NCI-H1694 treated with DMSO at 0.1 percent for 48 hours (cell line): Measurements from ENCODE around the gene INO80E.
"Not testable (repeated sequence)": the region's sequence is repeated elsewhere in the genome, so short reads cannot be mapped to it uniquely, and the experiment has no call there.

Experiments used
- DNase-seq: peaks from one replicate; lab custom pipeline; 2025; lab: John Stamatoyannopoulos, UW

Gene INO80E

GRCh38 chr16:30032083-30032819 lies 36.2 kb downstream of the INO80E start:
- peak; percentile 70 for DNase-seq

- no peak for DNase-seq
These were observed 37.2 kb downstream of the INO80E start for GRCh38 chr16:30033270-30033669.

GRCh38 chr16:30040221-30040620 lies 44.2 kb downstream of the INO80E start:
- no peak for DNase-seq

DNA sequence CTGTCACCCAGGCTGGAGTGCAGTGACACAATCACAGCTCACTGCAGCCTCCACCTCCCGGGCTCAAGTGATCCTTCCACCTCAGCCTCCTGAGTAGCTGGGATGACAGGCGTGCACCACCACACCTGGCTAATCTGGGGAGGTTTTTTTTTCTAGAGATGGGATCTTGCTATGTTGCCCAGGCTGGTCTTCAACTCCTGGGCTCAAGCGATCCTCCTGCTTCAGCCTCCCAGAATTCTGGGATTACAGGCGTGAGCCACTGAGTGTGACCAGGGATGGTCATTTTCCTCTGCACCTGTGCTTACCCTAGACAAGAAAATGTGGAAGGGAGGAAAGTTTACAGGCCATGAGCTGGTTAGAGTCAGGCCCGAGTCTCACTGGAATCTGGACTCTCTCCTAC lies 44.6 kb downstream of the INO80E start:
- DNase-seq, result not testable (repeated sequence)

DNA sequence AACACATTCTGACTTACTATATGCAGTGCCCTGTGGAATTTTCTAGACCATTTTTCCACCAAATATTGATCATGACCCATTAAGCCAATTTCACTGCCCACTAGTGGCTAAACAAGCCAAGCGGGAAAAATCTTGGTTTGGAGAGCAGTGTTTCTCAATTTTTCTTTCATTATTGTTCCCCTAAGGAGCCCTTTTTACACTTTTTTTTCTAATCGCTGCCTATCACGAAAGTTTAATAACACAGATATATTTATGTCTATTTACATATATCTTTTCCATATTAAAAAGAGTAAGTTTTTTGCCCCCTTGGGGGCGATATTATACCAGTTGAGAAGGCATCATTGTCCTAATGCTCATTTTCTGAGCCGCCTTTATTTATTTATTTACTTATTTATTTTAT lies 45.8 kb downstream of the INO80E start:
- peak; percentile 10 for DNase-seq

DNA sequence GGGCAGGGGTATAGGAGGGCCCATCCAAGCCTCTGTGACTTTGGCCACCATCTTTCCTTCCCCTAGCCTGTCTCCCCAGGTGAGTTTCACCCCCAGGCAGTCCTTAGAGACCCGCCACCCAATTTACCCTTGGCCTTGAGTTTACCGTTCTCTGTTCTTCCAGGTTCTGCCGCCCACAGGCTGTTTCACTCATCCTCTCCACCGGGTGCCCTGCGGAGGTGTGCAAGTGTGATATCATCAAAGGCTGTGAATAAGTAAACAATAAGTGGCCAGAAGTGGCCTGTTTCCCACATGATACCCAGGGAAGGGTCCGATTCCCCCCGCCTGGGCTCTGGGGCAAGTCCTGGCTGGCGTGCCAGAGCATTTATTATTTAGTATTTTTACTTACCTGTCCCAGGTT lies 50.1 kb downstream of the INO80E start:
- no peak for DNase-seq

DNA sequence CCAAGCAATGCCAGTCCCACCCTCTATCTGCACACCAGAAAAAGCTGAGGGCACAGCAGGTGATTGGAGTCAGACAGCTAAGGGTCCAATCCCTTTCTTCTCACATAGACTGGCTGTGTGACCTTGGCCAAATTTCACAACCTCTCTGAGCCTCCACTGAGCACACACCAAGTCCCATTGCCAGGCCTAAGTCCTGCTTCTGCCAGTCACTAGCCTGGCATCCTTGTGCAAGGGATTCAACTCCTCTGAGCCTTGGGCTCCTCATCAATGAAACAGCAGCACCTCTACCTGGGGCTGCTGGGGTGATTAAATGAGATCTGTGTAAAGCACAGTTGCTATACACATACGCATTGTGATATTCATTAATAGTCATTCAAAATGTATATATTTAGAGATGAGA lies 50.5 kb downstream of the INO80E start:
- DNase-seq, result no peak

DNA sequence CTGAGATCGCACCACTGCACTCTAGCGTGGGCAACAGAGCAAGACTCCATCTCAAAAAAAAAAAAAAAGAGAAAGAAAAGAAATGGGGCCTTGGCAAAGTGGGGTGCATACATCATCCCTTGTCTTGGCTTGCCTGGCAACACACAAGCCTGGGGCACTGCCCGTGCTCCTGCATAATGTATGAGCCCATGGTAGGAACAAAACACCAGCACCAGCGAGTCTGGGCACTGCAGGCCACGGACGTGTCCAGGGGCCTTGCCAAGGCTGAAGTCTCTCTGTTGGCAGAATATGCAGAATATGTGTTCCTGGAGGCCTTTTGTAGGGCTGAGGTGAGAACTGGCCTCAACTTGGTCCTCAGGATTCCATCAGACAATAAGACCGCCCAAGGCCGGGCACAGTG lies 53.8 kb downstream of the INO80E start:
- DNase-seq, result no peak

DNA sequence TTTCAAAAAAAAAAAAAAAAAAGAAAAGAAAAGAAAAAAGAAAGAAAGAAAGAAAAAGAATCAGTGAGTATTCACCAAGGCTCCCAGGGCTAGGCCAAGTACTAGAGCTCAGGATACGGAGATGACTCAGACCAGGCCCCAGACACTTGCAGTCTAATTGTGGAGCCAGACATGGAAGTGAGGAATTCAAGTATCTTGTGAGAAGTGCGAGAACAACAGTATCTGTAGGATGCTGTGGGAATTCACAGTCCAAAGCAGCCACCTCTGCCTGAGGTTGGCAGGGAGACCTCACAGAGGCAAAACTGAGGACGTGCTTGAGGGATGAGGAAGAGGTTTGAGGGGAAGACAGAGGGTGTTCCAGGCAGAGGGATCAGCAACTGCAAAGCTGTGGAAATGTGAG lies 55.5 kb downstream of the INO80E start:
- DNase-seq, result no peak

- DNase-seq, result peak; percentile 68
These were observed 56.8 kb downstream of the INO80E start for GRCh38 chr16:30052671-30053372.

DNA sequence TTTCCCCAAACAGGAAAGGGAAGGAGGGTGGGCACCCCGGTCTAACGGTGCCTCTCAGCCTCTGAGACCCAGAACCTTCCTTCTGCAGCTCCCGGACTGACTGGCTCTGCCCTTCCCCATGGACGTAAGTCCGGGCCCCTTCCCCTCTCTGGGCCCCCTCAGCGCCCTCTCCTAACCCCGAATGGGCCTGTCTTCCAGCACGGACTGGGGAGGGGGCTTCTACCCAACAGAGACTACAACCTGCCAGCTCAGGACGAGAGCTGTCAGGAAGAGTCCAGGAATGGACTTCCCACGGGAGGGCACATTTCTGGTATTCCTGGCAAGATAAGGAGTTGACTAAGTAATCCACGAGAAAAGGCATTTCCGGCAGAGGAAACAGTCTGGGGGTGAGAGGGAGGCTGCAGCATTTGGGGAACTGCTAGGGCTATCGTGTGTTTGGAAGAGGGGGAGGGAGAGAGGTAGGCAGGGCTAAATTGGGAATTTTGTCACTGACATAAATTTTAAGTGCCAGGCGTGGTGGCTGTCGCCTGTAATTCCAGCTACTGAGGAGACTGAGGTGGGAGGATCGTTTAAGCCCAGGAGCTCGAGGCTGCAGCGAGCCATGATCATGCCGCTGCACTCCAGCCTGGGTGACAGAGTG lies 57.5 kb downstream of the INO80E start:
- DNase-seq, result no peak

DNA sequence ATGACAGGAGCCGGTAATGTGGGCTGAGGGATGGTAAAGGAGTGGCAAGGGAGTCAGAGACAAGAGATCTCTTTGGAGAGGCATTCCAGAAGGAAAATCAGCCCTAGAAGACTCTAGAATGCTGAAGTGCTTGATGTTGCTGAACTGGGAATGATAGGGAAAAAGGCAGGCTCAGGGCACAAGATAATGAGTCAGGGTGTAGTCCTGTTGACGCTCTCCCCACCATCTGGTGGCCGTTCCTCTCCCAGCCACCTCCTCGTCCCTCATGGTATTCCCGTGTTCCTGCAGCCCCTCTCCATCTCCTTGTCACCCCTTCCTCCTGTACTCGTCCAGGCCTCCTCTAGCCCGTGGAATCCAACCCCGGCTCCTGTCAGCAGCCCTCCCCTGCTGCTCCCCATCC lies 58.4 kb downstream of the INO80E start:
- DNase-seq, result no peak

DNA sequence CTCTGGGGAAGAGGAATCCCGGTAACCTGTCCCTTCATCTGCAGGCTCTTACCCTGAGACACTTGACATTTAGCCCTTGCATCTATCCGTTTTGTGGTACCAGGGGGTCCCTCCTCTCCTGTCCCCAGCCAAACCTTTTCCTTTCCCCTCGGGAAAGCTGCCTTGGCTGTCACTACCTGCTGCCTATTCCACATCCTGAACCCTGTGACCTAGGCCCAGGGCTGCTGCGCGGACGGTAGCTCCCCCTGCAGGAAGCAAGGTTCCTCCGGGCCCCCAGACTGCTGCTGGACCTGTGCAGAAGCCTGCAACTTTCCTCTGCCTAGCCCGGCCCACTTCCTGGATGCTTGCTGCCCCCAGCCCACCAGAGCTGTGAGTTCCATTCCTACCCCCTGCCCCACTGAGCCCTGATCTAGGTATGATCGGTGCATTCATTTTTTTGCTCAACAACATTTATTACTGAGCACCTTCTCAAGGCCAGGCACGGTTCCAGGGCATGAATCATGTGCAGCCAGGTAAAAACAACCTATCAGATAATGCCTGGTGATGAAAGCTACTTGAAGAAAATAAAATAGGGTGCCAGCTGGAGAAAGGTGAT lies 59.0 kb downstream of the INO80E start:
- peak; percentile 9 for DNase-seq
